K562 (cell line): ENCODE data around the gene LRRC15. TPM values are rescaled to one million over a fixed set of nuclear protein-coding genes. Genes with fewer than 3 reads are reported as not detected.

Source experiments
- ATAC-seq: fragments of 200-7000 bp; cut with Tn5 transposase; 3 replicates; pipeline ENCODE4 v1.9.1; 2020; ENCODE audit warnings: moderate library complexity
- BruUV-seq: library from RNA; stranded (reverse); fragments of 400-500 nt; replicated peaks from 2 replicates; lab custom pipeline; 2021; lab: Mats Ljungman, UMichigan
- CTCF ChIA-PET: fragments of 300-600 bp; formaldehyde crosslinking; extraction: SDS; loops from one replicate; lab custom pipeline; 2021; ENCODE audit warnings: low intra/inter-chr PET ratio; lab: Yijun Ruan, JAX
- POLR2A ChIA-PET: fragments of 300-600, 350-650 bp; sonication (Branson Sonifier 250); formaldehyde crosslinking; extraction: SDS; loops from one replicate; lab custom pipeline; 2021; ENCODE audit warnings: antibody characterized with exemption, inconsistent platforms; lab: Yijun Ruan, JAX
- DNase-seq, 4 experiments: peaks; one replicate each; pipeline versions ENCODE4 v3.0.0 to v3.0.0-alpha.2; 2011 to 2018; ENCODE audit warnings: low spot score in 3 of 4, mixed read lengths in 3 of 4; ENCODE audit errors: extremely low read depth in 1 of 4
- FAIRE-seq: peaks from 2 replicates; lab custom pipeline; 2011; peaks lifted over from hg19 to GRCh38; lab: Jason Lieb, UNC
- H2AFZ ChIP-seq: 2 replicates; pipeline ENCODE4 v1.6.0; 2011; ENCODE audit warnings: low read depth, low read length, control low read depth, inconsistent platforms
- H3K27ac ChIP-seq: fragments of 200-600 bp; 3 replicates; pipeline ENCODE4 v1.8.0; 2011; ENCODE audit warnings: low read depth, mild to moderate bottlenecking, control low read depth, inconsistent platforms, low read length, moderate library complexity, mixed read lengths; ENCODE audit errors: extremely low read depth
- H3K27me3 ChIP-seq, 2 experiments: fragments of 300-600 bp in 1 of 2; 2 replicates in 1 of 2; 3 replicates in 1 of 2; pipeline versions ENCODE4 v1.6.0 to v1.8.0; 2011; ENCODE audit warnings: inconsistent platforms in 2 of 2, low read length in 2 of 2, mild to moderate bottlenecking in 1 of 2, mixed read lengths in 1 of 2, moderate library complexity in 1 of 2; ENCODE audit not compliant: control insufficient read depth in 2 of 2, insufficient read depth in 2 of 2
- H3K36me3 ChIP-seq: fragments of 300-600 bp; 3 replicates; pipeline ENCODE4 v1.8.0; 2011; ENCODE audit warnings: mild to moderate bottlenecking, low read length, inconsistent platforms; ENCODE audit not compliant: control insufficient read depth, insufficient read depth
- H3K4me1 ChIP-seq, 2 experiments: fragments of 200-600 bp in 1 of 2; replicated peaks in 1 of 2; 2 replicates in 1 of 2; 3 replicates in 1 of 2; pipeline versions ENCODE4 v1.5.1 to v1.8.0; 2011; ENCODE audit warnings: inconsistent platforms in 2 of 2, low read length in 2 of 2, mild to moderate bottlenecking in 1 of 2, mixed read lengths in 1 of 2, moderate library complexity in 1 of 2; ENCODE audit not compliant: control insufficient read depth in 2 of 2, insufficient read depth in 2 of 2
- H3K4me2 ChIP-seq: 2 replicates; pipeline ENCODE4 v1.6.1; 2011; ENCODE audit warnings: low read length, control low read depth, inconsistent platforms, mixed read lengths; ENCODE audit not compliant: insufficient read depth
- H3K4me3 ChIP-seq: fragments of 200-600 bp; sonication (generic), shearing (Covaris generic); 2 replicates; pipeline ENCODE4 v1.5.1; 2016; ENCODE audit warnings: control low read depth, inconsistent platforms
- H3K79me2 ChIP-seq: fragments of 200-600 bp; 3 replicates; pipeline ENCODE4 v1.8.0; 2011; ENCODE audit warnings: low read length, inconsistent platforms; ENCODE audit not compliant: control insufficient read depth, insufficient read depth
- H3K9ac ChIP-seq, 2 experiments: 2 replicates each; pipeline versions ENCODE4 v1.6.0 to v1.6.1; 2011; ENCODE audit warnings: low read depth in 2 of 2, low read length in 2 of 2, control low read depth in 1 of 2, inconsistent platforms in 1 of 2, mild to moderate bottlenecking in 1 of 2, mixed read lengths in 1 of 2; ENCODE audit not compliant: insufficient read depth in 1 of 2
- H3K9me1 ChIP-seq: one replicate; pipeline ENCODE4 v1.6.0; 2011; ENCODE audit warnings: inconsistent platforms, mild to moderate bottlenecking, low read length, moderate library complexity; ENCODE audit not compliant: control insufficient read depth, insufficient read depth
- H3K9me3 ChIP-seq: replicated peaks from 2 replicates; pipeline ENCODE4 v1.5.1; 2011; ENCODE audit warnings: low read depth, low read length, inconsistent platforms; ENCODE audit not compliant: control insufficient read depth, insufficient read depth
- H4K20me1 ChIP-seq: replicated peaks from 2 replicates; pipeline ENCODE4 v1.6.1; 2011; ENCODE audit warnings: low read length, inconsistent platforms, mixed read lengths; ENCODE audit not compliant: control insufficient read depth, insufficient read depth
- MAFG ChIP-seq: fragments of 450-650 bp; conservative IDR thresholded peaks from 2 replicates; pipeline ENCODE4 v1.6.1; 2016; ENCODE audit warnings: missing genetic modification characterization, missing compliant biosample characterization
- NR2C1 ChIP-seq, 2 experiments: fragments of 450-650 bp; IDR thresholded peaks; 2 replicates each; pipeline ENCODE4 v1.6.1; 2017; ENCODE audit warnings: mild to moderate bottlenecking in 2 of 2, antibody characterized with exemption in 1 of 2, inconsistent platforms in 1 of 2, missing compliant biosample characterization in 1 of 2, missing genetic modification characterization in 1 of 2
- NR2C2 ChIP-seq, 2 experiments: fragments of 200-800 bp in 1 of 2; sonication (Bioruptor generic) in 1 of 2; sonication (generic) in 1 of 2; formaldehyde crosslinking in 1 of 2; IDR thresholded peaks; 2 replicates each; pipeline versions ENCODE4 v1.6.1 to v1.8.0; 2016 to 2022; ENCODE audit warnings: mild to moderate bottlenecking in 1 of 2, missing compliant biosample characterization in 1 of 2, missing genetic modification characterization in 1 of 2, missing genetic modification reagents in 1 of 2
- RUNX1 ChIP-seq: sonication (generic); IDR thresholded peaks from 2 replicates; pipeline ENCODE4 v1.6.1; 2016; ENCODE audit warnings: antibody characterized with exemption, low read depth
- TCF7 ChIP-seq: sonication (generic); IDR thresholded peaks from 2 replicates; pipeline ENCODE4 v1.6.1; 2016; ENCODE audit warnings: antibody characterized with exemption, borderline replicate concordance
- ZNF143 ChIP-seq: sonication (generic); formaldehyde crosslinking; IDR thresholded peaks from 2 replicates; pipeline ENCODE4 v1.9.0; 2022; ENCODE audit warnings: mild to moderate bottlenecking, missing genetic modification reagents
- ZNF785 ChIP-seq: fragments of 250-450 bp; sonication (Bioruptor Pico); IDR thresholded peaks from 2 replicates; pipeline ENCODE4 v1.4.0; 2020; ENCODE audit warnings: mild to moderate bottlenecking
- WGBS: fragments of 100-300 bp; shearing (Covaris generic); methylation state at CpG from one replicate; pipeline ENCODE4 v1.1.6; 2016; ENCODE audit warnings: low coverage, mixed read lengths; ENCODE audit not compliant: insufficient coverage; ENCODE audit errors: missing lambda C conversion rate; 5-methylcytosine and 5-hydroxymethylcytosine counted together
- in situ Hi-C: fragments of 300-500 bp; cut with MboI; formaldehyde crosslinking; loops from 4 replicates; pipeline ENCODE4 v1.15.0; 2018; ENCODE audit warnings: inconsistent platforms, mixed read lengths
- intact Hi-C: fragments of 100-400 bp; cut with micrococcal nuclease; formaldehyde crosslinking; loops from 2 replicates; pipeline ENCODE4 v1.14.2; 2022
- polyA plus RNA-seq, 8 experiments: library from polyadenylated mRNA; depleted of rRNA in 4 of 8; stranded (reverse) in 5 of 8; unstranded in 3 of 8; fragments of >200 nt; fragmentation: Nextera tagmentation in 2 of 8; fragmentation: Illumina TruSeq in 1 of 8; extraction: Ambion mirVana in 2 of 8; extraction: Trizol in 1 of 8; gene quantifications; 2 replicates each; pipeline versions ENCODE4 v1.2.1 to v1.2.3, GENCODE V29; 2011 to 2014; ENCODE audit warnings: inconsistent platforms in 1 of 8, missing spikeins in 1 of 8
- total RNA-seq, 7 experiments: library from RNA; depleted of rRNA in 6 of 7; stranded (reverse); fragments of >200 nt in 6 of 7; fragmentation: Illumina TruSeq in 2 of 7; extraction: Trizol in 2 of 7; gene quantifications; 2 replicates each; pipeline versions ENCODE4 v1.2.1 to v1.2.3, GENCODE V29; 2011 to 2021; ENCODE audit warnings: low replicate concordance in 1 of 7

LRRC15 gene
- total and polyA plus RNA-seq, 9 of the 15 experiments (the other 6 are each of a cell fraction or from before 2014, with no cell fraction given) = not detected

DNA sequence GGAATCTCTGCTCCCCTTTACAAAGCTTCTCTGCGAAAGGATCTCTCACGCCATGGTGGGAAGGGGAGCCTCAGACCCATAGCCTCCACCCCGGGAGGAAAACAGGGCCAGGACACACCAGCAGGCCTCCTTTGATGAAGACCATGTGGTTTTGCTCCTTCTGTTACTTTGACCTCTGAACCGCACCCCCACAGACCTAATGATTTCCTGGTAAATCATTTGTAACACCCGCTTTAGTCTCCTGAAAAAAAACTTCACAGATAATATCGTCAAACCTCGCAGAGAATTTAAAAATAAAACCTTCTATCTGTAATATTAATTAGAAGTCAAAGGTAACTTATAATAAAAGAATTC lies 36.7 kb downstream of the LRRC15 start:
- no peaks in the 10 kb centered on the region for H3K79me2 ChIP-seq
- FAIRE-seq (no peak), DNase-seq (no peak), ATAC-seq (no peak)
- intact Hi-C loops = loop anchor here (1.0 to 10.0 kb wide), 7 partner anchors 71 to 932 kb away; partner anchors contain the start of genes LSG1 and TMEM44
- H3K4me1 ChIP-seq = peaks cover 3 to 28% of the 10 kb centered on the region in 2 experiments; a peak in 4 of 5 replicates
- H3K4me2 ChIP-seq = peak overlapping the region; percentile 74; the same call in 1 of the 2 replicates
- H3K27ac ChIP-seq = no peak overlapping the region
- H3K9me3 ChIP-seq = no peaks in the 10 kb centered on the region
- BruUV-seq = no TSS peak
- no peaks in the 10 kb centered on the region for H4K20me1 ChIP-seq
- in situ Hi-C loops = loop anchor here (10.0 to 25.0 kb wide), 2 partner anchors 252 to 1871 kb away; no protein-coding TSS in a partner anchor
- no peaks in the 10 kb centered on the region for H3K36me3 ChIP-seq
- peak overlapping the region; percentile 81; the same call in 1 of the 2 replicates for H2AFZ ChIP-seq
- CTCF ChIA-PET = interaction anchor here (0.8 to 2.3 kb wide), 3 partner anchors 72 to 300 kb away, joined by 3 to 19 read pairs (median 4); no protein-coding TSS in a partner anchor
- TF ChIP-seq TCF7 (no peak), NR2C1 (IDR thresholded peaks at IDR 0.05) (peak; percentile 51; the same call in 1 of the 2 replicates), NR2C1 (tag; IDR thresholded peaks at IDR 0.05) (peak; percentile 69), NR2C2 (CRISPR knock-in tag; IDR thresholded peaks at IDR 0.05) (no peak), NR2C2 (tag; IDR thresholded peaks at IDR 0.05) (peak; percentile 69; the same call in 1 of the 2 replicates), ZNF143 (0 out of 2 replicates have a peak, but pooled peaks have one; percentile 26), RUNX1 (no peak), MAFG (tag) (no peak), ZNF785 (no peak)
- peaks cover 19 to 65% of the 10 kb centered on the region in 2 experiments for H3K27me3 ChIP-seq
- 21% methylated on average over 7 of the region's 7 CpGs for WGBS
- H3K9me1 ChIP-seq = no peaks in the 10 kb centered on the region
- no peak overlapping the region for H3K9ac ChIP-seq
- POLR2A ChIA-PET = interaction anchor here (0.6 to 1.0 kb wide), 5 partner anchors 11 to 574 kb away, joined by 3 to 4 read pairs (median 3); no protein-coding TSS in a partner anchor
- H3K4me3 ChIP-seq = no peak overlapping the region
